ENCODE data around the gene SPDYC.

SPDYC gene

GRCh38 chr11:65216830-65217229 lies 46.8 kb downstream of the SPDYC start:
- TF ChIP-seq SIN3A (IDR thresholded peaks at IDR 0.05; ENCODE audit: borderline replicate concordance, insufficient read depth, low read length) (no peak), REST (IDR thresholded peaks at IDR 0.05; ENCODE audit: insufficient read depth in 1 of 2, low read depth in 2 of 2, low read length in 2 of 2) (no peak), TAF1 (IDR thresholded peaks at IDR 0.05; ENCODE audit: borderline replicate concordance, insufficient read depth, low read length) (no peak), FOXP2 (optimal IDR thresholded peaks at IDR 0.05; ENCODE audit: borderline replicate concordance, extremely low read depth, extremely low read length, insufficient read depth) (no peak), POLR2AphosphoS5 (IDR thresholded peaks at IDR 0.05; ENCODE audit: low read depth, low read length) (no peak)

- no peak for TF ChIP-seq TAF1 (IDR thresholded peaks at IDR 0.05; ENCODE audit: borderline replicate concordance, insufficient read depth, low read length)
- TF ChIP-seq REST (IDR thresholded peaks at IDR 0.05; ENCODE audit: insufficient read depth in 1 of 2, low read depth in 2 of 2, low read length in 2 of 2), result no peak
- TF ChIP-seq SIN3A (IDR thresholded peaks at IDR 0.05; ENCODE audit: borderline replicate concordance, insufficient read depth, low read length), result no peak
- TF ChIP-seq FOXP2 (optimal IDR thresholded peaks at IDR 0.05; ENCODE audit: borderline replicate concordance, extremely low read depth, extremely low read length, insufficient read depth), result no peak
- TF ChIP-seq POLR2AphosphoS5 (IDR thresholded peaks at IDR 0.05; ENCODE audit: low read depth, low read length), result no peak
These were observed 47.7 kb downstream of the SPDYC start for GRCh38 chr11:65217441-65218423.

- TF ChIP-seq TAF1 (IDR thresholded peaks at IDR 0.05; ENCODE audit: borderline replicate concordance, insufficient read depth, low read length) (no peak), POLR2AphosphoS5 (IDR thresholded peaks at IDR 0.05; ENCODE audit: low read depth, low read length) (no peak), SIN3A (IDR thresholded peaks at IDR 0.05; ENCODE audit: borderline replicate concordance, insufficient read depth, low read length) (no peak), REST (IDR thresholded peaks at IDR 0.05; ENCODE audit: insufficient read depth in 1 of 2, low read depth in 2 of 2, low read length in 2 of 2) (no peak), FOXP2 (optimal IDR thresholded peaks at IDR 0.05; ENCODE audit: borderline replicate concordance, extremely low read depth, extremely low read length, insufficient read depth) (no peak)
These were observed 48.4 kb downstream of the SPDYC start for GRCh38 chr11:65218446-65218845.

- no peak for TF ChIP-seq TAF1 (IDR thresholded peaks at IDR 0.05; ENCODE audit: borderline replicate concordance, insufficient read depth, low read length)
- no peak for TF ChIP-seq FOXP2 (optimal IDR thresholded peaks at IDR 0.05; ENCODE audit: borderline replicate concordance, extremely low read depth, extremely low read length, insufficient read depth)
- no peak for TF ChIP-seq REST (IDR thresholded peaks at IDR 0.05; ENCODE audit: insufficient read depth in 1 of 2, low read depth in 2 of 2, low read length in 2 of 2)
- no peak for TF ChIP-seq POLR2AphosphoS5 (IDR thresholded peaks at IDR 0.05; ENCODE audit: low read depth, low read length)
- TF ChIP-seq SIN3A (IDR thresholded peaks at IDR 0.05; ENCODE audit: borderline replicate concordance, insufficient read depth, low read length), result no peak
These were observed 49.8 kb downstream of the SPDYC start for GRCh38 chr11:65219930-65220213.

Measured in PFSK-1 (cell line).